Stimulated activated CD4-positive, alpha-beta T cell treated with anti-CD3 and anti-CD28 coated beads, Interleukin-1b, Interleukin-23, amount 100 ng/mL, for 24 hours (primary cell): ENCODE results near the gene KIAA1614.

ENCODE experiments used
- DNase-seq, 4 experiments: peaks; one replicate each; pipeline ENCODE4 v3.0.0-alpha.2; 2020; ENCODE audit warnings: low read depth in 4 of 4, low spot score in 1 of 4

KIAA1614 gene

GRCh38 chr1:180912801-180913565 is at the start of gene KIAA1614:
Gene KIAA1614, plus strand, starts transcription at chr1:180912897. Its CDS starts 347 bp downstream, at chr1:180913244.
- DNase-seq = no peak

- DNase-seq = peak in 1 of 4 experiments; percentile 12
Measured at GRCh38 chr1:180863158-180863775, 49.4 kb upstream of the KIAA1614 start.

- no peak for DNase-seq
Measured at GRCh38 chr1:180881806-180882509, 30.7 kb upstream of the KIAA1614 start.

- DNase-seq = no peak
Measured at GRCh38 chr1:180884588-180885300, 28.0 kb upstream of the KIAA1614 start.

- DNase-seq = no peak
Measured at GRCh38 chr1:180886338-180886737, 26.4 kb upstream of the KIAA1614 start.

GRCh38 chr1:180887841-180888240 is 24.9 kb upstream of the KIAA1614 start:
- no peak for DNase-seq

- no peak for DNase-seq
Measured at GRCh38 chr1:180888870-180889269, 23.8 kb upstream of the KIAA1614 start.

GRCh38 chr1:180889325-180889724 is 23.4 kb upstream of the KIAA1614 start:
- DNase-seq = no peak

- DNase-seq = no peak
Measured at GRCh38 chr1:180892272-180892671, 20.4 kb upstream of the KIAA1614 start.

- DNase-seq = no peak
Measured at GRCh38 chr1:180892675-180893074, 20.0 kb upstream of the KIAA1614 start.

GRCh38 chr1:180893614-180894013 is 19.1 kb upstream of the KIAA1614 start:
- DNase-seq = no peak

GRCh38 chr1:180896161-180896560 is 16.5 kb upstream of the KIAA1614 start:
- no peak for DNase-seq

GRCh38 chr1:180898441-180899219 is 14.1 kb upstream of the KIAA1614 start:
- DNase-seq = no peak

- no peak for DNase-seq
Measured at GRCh38 chr1:180899262-180899661, 13.4 kb upstream of the KIAA1614 start.

GRCh38 chr1:180901076-180901990 is 11.4 kb upstream of the KIAA1614 start:
- no peak for DNase-seq

GRCh38 chr1:180902541-180902940 is 10.2 kb upstream of the KIAA1614 start:
- no peak for DNase-seq

GRCh38 chr1:180905927-180906326 is 6.8 kb upstream of the KIAA1614 start:
- DNase-seq = no peak

- no peak for DNase-seq
Measured at GRCh38 chr1:180906511-180906910, 6.2 kb upstream of the KIAA1614 start.

GRCh38 chr1:180907313-180908055 is 5.2 kb upstream of the KIAA1614 start:
- DNase-seq = no peak
